Peyer's patch (tissue), 4 donors: ENCODE results near the gene VAMP4. TPM values are rescaled to one million over a fixed set of nuclear protein-coding genes. Genes with fewer than 3 reads are reported as not detected.
"Not testable (repeated sequence)": the region's sequence is repeated elsewhere in the genome, so short reads cannot be mapped to it uniquely, and the experiment has no call there.

Experiments
- DNase-seq, 3 donors: peaks; one replicate each; pipeline ENCODE4 v3.0.0-alpha.2; 2017 to 2019
- H3K27ac ChIP-seq, 4 donors: fragments of 200-600 bp; sonication (generic); one replicate each; pipeline ENCODE4 v1.5.1; 2016 to 2019
- H3K27me3 ChIP-seq, 2 donors: fragments of 200-600 bp; sonication (generic); one replicate each; pipeline ENCODE4 v1.5.1; 2019
- H3K36me3 ChIP-seq, 3 donors: fragments of 200-600 bp; sonication (generic); one replicate each; pipeline ENCODE4 v1.5.1; 2016 to 2019
- H3K4me1 ChIP-seq, 4 donors: fragments of 200-600 bp; sonication (generic); one replicate each; pipeline ENCODE4 v1.5.1; 2016 to 2019
- H3K4me3 ChIP-seq, 4 donors: fragments of 200-600 bp; sonication (generic); 1 replicate in 3 of 4; 2 replicates in 1 of 4; pipeline ENCODE4 v1.5.1; 2016 to 2019; ENCODE audit warnings: mild to moderate bottlenecking in 1 of 4
- H3K9me3 ChIP-seq, 4 donors: fragments of 200-600 bp; sonication (generic); one replicate each; pipeline ENCODE4 v1.5.1; 2016 to 2019; ENCODE audit warnings: mild to moderate bottlenecking in 1 of 4
- CTCF ChIP-seq, 6 experiments: fragments of 450-650 bp in 4 of 6; fragments of 200-600 bp in 2 of 6; sonication (generic) in 1 of 6; IDR thresholded peaks; one replicate each; pipeline ENCODE4 v1.5.1; 2017 to 2019; ENCODE audit warnings: antibody characterized with exemption in 6 of 6, mild to moderate bottlenecking in 3 of 6, moderate library complexity in 1 of 6
- POLR2A ChIP-seq, 2 donors: fragments of 450-650 bp; IDR thresholded peaks; one replicate each; pipeline ENCODE4 v1.5.1; 2017; ENCODE audit warnings: antibody characterized with exemption in 2 of 2, mild to moderate bottlenecking in 2 of 2, moderate library complexity in 2 of 2
- total RNA-seq, 4 donors: library from RNA; depleted of rRNA; stranded (reverse); fragments of >200 nt; gene quantifications; one replicate each; pipeline ENCODE4 v1.1.0, GENCODE V29; 2016

Gene VAMP4
- total RNA-seq, 4 donors from 2014 or later, result 8.0 to 12.1 (median 10.3) TPM

GRCh38 chr1:171727778-171728177, 14.1 kb downstream of the VAMP4 start:
- peaks cover 0 to 12% (median 0%) of the 10 kb centered on the region in 4 donors for H3K9me3 ChIP-seq
- H3K4me3 ChIP-seq, result no peak overlapping the region
- no peak for TF ChIP-seq CTCF (IDR thresholded peaks at IDR 0.05)
- no peak for TF ChIP-seq POLR2A (IDR thresholded peaks at IDR 0.05)
- DNase-seq, result no peak
- no peaks in the 10 kb centered on the region for H3K27me3 ChIP-seq
- peaks cover 0 to 20% (median 0%) of the 10 kb centered on the region in 3 donors for H3K36me3 ChIP-seq
- H3K4me1 ChIP-seq, result no peaks in the 10 kb centered on the region
- no peak overlapping the region for H3K27ac ChIP-seq

- H3K9me3 ChIP-seq, result peaks cover 0 to 12% (median 0%) of the 10 kb centered on the region in 4 donors
- not testable (repeated sequence) for H3K4me1 ChIP-seq, DNase-seq, H3K27ac ChIP-seq, H3K4me3 ChIP-seq, H3K27me3 ChIP-seq
- H3K36me3 ChIP-seq, result peaks cover 0 to 22% (median 0%) of the 10 kb centered on the region in 3 donors
Observed at GRCh38 chr1:171723180-171723579, 18.7 kb downstream of the VAMP4 start.

GRCh38 chr1:171718848-171719247, 23.0 kb downstream of the VAMP4 start:
- DNase-seq, result no peak
- Histone ChIP-seq H3K4me3 (no peak overlapping the region), H3K9me3 (peaks cover 0 to 11% (median 0%) of the 10 kb centered on the region in 4 donors), H3K4me1 (no peaks in the 10 kb centered on the region), H3K27me3 (no peaks in the 10 kb centered on the region), H3K27ac (no peak overlapping the region), H3K36me3 (peaks cover 0 to 10% (median 0%) of the 10 kb centered on the region in 3 donors)
- TF ChIP-seq CTCF (IDR thresholded peaks at IDR 0.05) (no peak), POLR2A (IDR thresholded peaks at IDR 0.05) (no peak)

- H3K27ac ChIP-seq, result no peak overlapping the region
- no peaks in the 10 kb centered on the region for H3K27me3 ChIP-seq
- TF ChIP-seq CTCF (IDR thresholded peaks at IDR 0.05), result no peak
- no peak for TF ChIP-seq POLR2A (IDR thresholded peaks at IDR 0.05)
- no peak overlapping the region for H3K4me3 ChIP-seq
- H3K4me1 ChIP-seq, result no peaks in the 10 kb centered on the region
- DNase-seq, result no peak
- peaks cover 0 to 5% (median 0%) of the 10 kb centered on the region in 3 donors for H3K36me3 ChIP-seq
- H3K9me3 ChIP-seq, result peaks cover 0 to 5% (median 0%) of the 10 kb centered on the region in 4 donors
Observed at GRCh38 chr1:171718216-171718615, 23.6 kb downstream of the VAMP4 start.

- TF ChIP-seq CTCF (IDR thresholded peaks at IDR 0.05) (no peak), POLR2A (IDR thresholded peaks at IDR 0.05) (no peak)
- Histone ChIP-seq H3K4me1 (no peaks in the 10 kb centered on the region), H3K27ac (no peak overlapping the region), H3K9me3 (no peaks in the 10 kb centered on the region), H3K36me3 (no peaks in the 10 kb centered on the region), H3K4me3 (no peak overlapping the region), H3K27me3 (no peaks in the 10 kb centered on the region)
- DNase-seq, result no peak
Observed at GRCh38 chr1:171717062-171717718, 24.7 kb downstream of the VAMP4 start.

GRCh38 chr1:171716616-171717015, 25.2 kb downstream of the VAMP4 start:
- Histone ChIP-seq H3K27ac (no peak overlapping the region), H3K27me3 (no peaks in the 10 kb centered on the region), H3K9me3 (no peaks in the 10 kb centered on the region), H3K4me1 (no peaks in the 10 kb centered on the region), H3K4me3 (no peak overlapping the region), H3K36me3 (no peaks in the 10 kb centered on the region)
- TF ChIP-seq CTCF (IDR thresholded peaks at IDR 0.05) (no peak), POLR2A (IDR thresholded peaks at IDR 0.05) (no peak)
- no peak for DNase-seq
